H1 (cell line): ENCODE results near the gene GEMIN7.

Experiments
- CBX8 ChIP-seq: fragments of 300-800, 300-1000 bp; sonication (generic); IDR thresholded peaks from 2 replicates; pipeline ENCODE4 v1.7.1; 2016; ENCODE audit warnings: low read depth, low read length, borderline replicate concordance
- CEBPB ChIP-seq: IDR thresholded peaks from 2 replicates; pipeline ENCODE4 v1.6.1; 2012; ENCODE audit warnings: low read depth, low read length
- EGR1 ChIP-seq: IDR thresholded peaks from 2 replicates; pipeline ENCODE4 v1.6.1; 2011; ENCODE audit warnings: low read depth, low read length, borderline replicate concordance
- MAX ChIP-seq: IDR thresholded peaks from 2 replicates; pipeline ENCODE4 v1.6.1; 2012; ENCODE audit warnings: inconsistent platforms
- PHF8 ChIP-seq: fragments of 200-600 bp; sonication (generic); conservative IDR thresholded peaks from 2 replicates; pipeline ENCODE4 v1.7.1; 2012; ENCODE audit warnings: low read depth, mild to moderate bottlenecking, inconsistent platforms, low read length, moderate library complexity
- POLR2A ChIP-seq, 2 experiments: IDR thresholded peaks; 1 replicate in 1 of 2; 2 replicates in 1 of 2; pipeline ENCODE4 v1.6.1; 2011; ENCODE audit warnings: low read depth in 2 of 2, low read length in 2 of 2, mild to moderate bottlenecking in 2 of 2; ENCODE audit errors: control extremely low read depth in 1 of 2
- RXRA ChIP-seq: IDR thresholded peaks from 2 replicates; pipeline ENCODE4 v1.6.1; 2011; ENCODE audit warnings: low read depth, mild to moderate bottlenecking, low read length, moderate library complexity; ENCODE audit not compliant: insufficient read depth
- SP2 ChIP-seq: IDR thresholded peaks from 2 replicates; pipeline ENCODE4 v1.6.1; 2012; ENCODE audit warnings: mild to moderate bottlenecking, low read length, inconsistent platforms
- SRF ChIP-seq: IDR thresholded peaks from 2 replicates; pipeline ENCODE4 v1.6.1; 2011; ENCODE audit warnings: mild to moderate bottlenecking, low read depth, low read length, moderate library complexity
- TF ChIP-seq, protein P1 (sequence below), 3 experiments: IDR thresholded peaks; 1 replicate in 2 of 3; 2 replicates in 1 of 3; pipeline versions ENCODE4 v1.5.1 to v1.6.1; 2011; ENCODE audit warnings: low read length in 3 of 3, mild to moderate bottlenecking in 3 of 3, inconsistent platforms in 2 of 3, low read depth in 1 of 3, moderate library complexity in 1 of 3; ENCODE audit not compliant: insufficient read depth in 1 of 3; ENCODE audit errors: control extremely low read depth in 1 of 3
- TF ChIP-seq, protein P2 (sequence below): IDR thresholded peaks from 2 replicates; pipeline ENCODE4 v1.6.1; 2011; ENCODE audit warnings: low read depth, mild to moderate bottlenecking, low read length; ENCODE audit not compliant: insufficient read depth

GRCh38 chr19:45114116-45114515 lies 35.1 kb downstream of the GEMIN7 start:
- TF ChIP-seq, protein P1, sequence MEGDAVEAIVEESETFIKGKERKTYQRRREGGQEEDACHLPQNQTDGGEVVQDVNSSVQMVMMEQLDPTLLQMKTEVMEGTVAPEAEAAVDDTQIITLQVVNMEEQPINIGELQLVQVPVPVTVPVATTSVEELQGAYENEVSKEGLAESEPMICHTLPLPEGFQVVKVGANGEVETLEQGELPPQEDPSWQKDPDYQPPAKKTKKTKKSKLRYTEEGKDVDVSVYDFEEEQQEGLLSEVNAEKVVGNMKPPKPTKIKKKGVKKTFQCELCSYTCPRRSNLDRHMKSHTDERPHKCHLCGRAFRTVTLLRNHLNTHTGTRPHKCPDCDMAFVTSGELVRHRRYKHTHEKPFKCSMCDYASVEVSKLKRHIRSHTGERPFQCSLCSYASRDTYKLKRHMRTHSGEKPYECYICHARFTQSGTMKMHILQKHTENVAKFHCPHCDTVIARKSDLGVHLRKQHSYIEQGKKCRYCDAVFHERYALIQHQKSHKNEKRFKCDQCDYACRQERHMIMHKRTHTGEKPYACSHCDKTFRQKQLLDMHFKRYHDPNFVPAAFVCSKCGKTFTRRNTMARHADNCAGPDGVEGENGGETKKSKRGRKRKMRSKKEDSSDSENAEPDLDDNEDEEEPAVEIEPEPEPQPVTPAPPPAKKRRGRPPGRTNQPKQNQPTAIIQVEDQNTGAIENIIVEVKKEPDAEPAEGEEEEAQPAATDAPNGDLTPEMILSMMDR (IDR thresholded peaks at IDR 0.05; ENCODE audit: control extremely low read depth in 1 of 3, insufficient read depth in 1 of 3, low read depth in 1 of 3, low read length in 3 of 3), result no peak
- TF ChIP-seq SRF (no peak), PHF8 (no peak), EGR1 (no peak), CEBPB (no peak), POLR2A (IDR thresholded peaks at IDR 0.05; ENCODE audit: control extremely low read depth in 1 of 2, low read depth in 2 of 2, low read length in 2 of 2) (no peak), SP2 (no peak), CBX8 (no peak), MAX (no peak), RXRA (no peak)
- TF ChIP-seq, protein P2, sequence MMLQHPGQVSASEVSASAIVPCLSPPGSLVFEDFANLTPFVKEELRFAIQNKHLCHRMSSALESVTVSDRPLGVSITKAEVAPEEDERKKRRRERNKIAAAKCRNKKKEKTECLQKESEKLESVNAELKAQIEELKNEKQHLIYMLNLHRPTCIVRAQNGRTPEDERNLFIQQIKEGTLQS, result no peak
